HepG2 (cell line): ENCODE measurements around the gene KDM8. TPM values are rescaled to one million over a fixed set of nuclear protein-coding genes. Genes with fewer than 3 reads are reported as not detected.

Experiments used
- ARID2 ChIP-seq: sonication (generic); formaldehyde crosslinking; IDR thresholded peaks from 2 replicates; pipeline ENCODE4 v1.8.1; 2022; ENCODE audit warnings: mild to moderate bottlenecking, missing genetic modification reagents, borderline replicate concordance
- BCL3 ChIP-seq: sonication (generic); formaldehyde crosslinking; IDR thresholded peaks from 2 replicates; pipeline ENCODE4 v1.5.1; 2020; ENCODE audit warnings: mild to moderate bottlenecking, missing genetic modification reagents, moderate library complexity
- CSRNP1 ChIP-seq: sonication (generic); formaldehyde crosslinking; IDR thresholded peaks from 2 replicates; pipeline ENCODE4 v1.8.1; 2023; ENCODE audit warnings: mild to moderate bottlenecking, missing genetic modification reagents
- DR1 ChIP-seq: sonication (generic); formaldehyde crosslinking; IDR thresholded peaks from 2 replicates; pipeline ENCODE4 v1.8.0; 2021; ENCODE audit warnings: mild to moderate bottlenecking, missing genetic modification reagents, inconsistent platforms
- FIP1L1 ChIP-seq: fragments of 200-400 bp; formaldehyde crosslinking; IDR thresholded peaks from 2 replicates; pipeline ENCODE4 v1.6.1; 2018; ENCODE audit warnings: low read depth, mild to moderate bottlenecking, low read length, moderate library complexity, borderline replicate concordance; ENCODE audit not compliant: insufficient read depth
- FOXO1 ChIP-seq: sonication (generic); formaldehyde crosslinking; IDR thresholded peaks from 2 replicates; pipeline ENCODE4 v1.4.0; 2020; ENCODE audit warnings: missing genetic modification reagents
- JUNB ChIP-seq: sonication (generic); formaldehyde crosslinking; IDR thresholded peaks from 2 replicates; pipeline ENCODE4 v1.8.0; 2022; ENCODE audit warnings: missing genetic modification reagents, mild to moderate bottlenecking, borderline replicate concordance
- KDM6A ChIP-seq: IDR thresholded peaks from 2 replicates; pipeline ENCODE4 v1.6.1; 2016; ENCODE audit warnings: low read depth
- KLF11 ChIP-seq: IDR thresholded peaks from 2 replicates; pipeline ENCODE4 v1.6.1; 2016; ENCODE audit warnings: missing compliant biosample characterization
- MBNL3 ChIP-seq: fragments of 250-450 bp; sonication (Bioruptor Pico); conservative IDR thresholded peaks from 2 replicates; pipeline ENCODE4 v1.8.0; 2022; ENCODE audit warnings: mild to moderate bottlenecking, inconsistent platforms
- NCOA5 ChIP-seq: sonication (generic); formaldehyde crosslinking; IDR thresholded peaks from 2 replicates; pipeline ENCODE4 v1.4.0; 2020; ENCODE audit warnings: missing genetic modification reagents
- NRL ChIP-seq: sonication (generic); formaldehyde crosslinking; IDR thresholded peaks from 2 replicates; pipeline ENCODE4 v1.5.0; 2020; ENCODE audit warnings: missing genetic modification reagents, mild to moderate bottlenecking, moderate library complexity, borderline replicate concordance
- RFX5 ChIP-seq: IDR thresholded peaks from 2 replicates; pipeline ENCODE4 v1.6.1; 2011; ENCODE audit warnings: low read depth, low read length, improper control_type of control experiment
- SMAD3 ChIP-seq: sonication (generic); formaldehyde crosslinking; IDR thresholded peaks from 2 replicates; pipeline ENCODE4 v1.4.0; 2020; ENCODE audit warnings: missing genetic modification reagents
- SMARCC2 ChIP-seq: fragments of 450-650 bp; IDR thresholded peaks from 2 replicates; pipeline ENCODE4 v1.6.1; 2017; ENCODE audit warnings: antibody characterized with exemption, mild to moderate bottlenecking
- SRY ChIP-seq: sonication (generic); formaldehyde crosslinking; IDR thresholded peaks from 2 replicates; pipeline ENCODE4 v1.8.0; 2022; ENCODE audit warnings: mild to moderate bottlenecking, missing genetic modification reagents
- STAT5B ChIP-seq: sonication (generic); formaldehyde crosslinking; IDR thresholded peaks from 2 replicates; pipeline ENCODE4 v1.4.0; 2020; ENCODE audit warnings: missing genetic modification reagents
- TFAP4 ChIP-seq: sonication (generic); IDR thresholded peaks from 2 replicates; pipeline ENCODE4 v1.6.1; 2016; ENCODE audit warnings: low read depth, borderline replicate concordance
- ZBTB2 ChIP-seq: sonication (generic); formaldehyde crosslinking; IDR thresholded peaks from 2 replicates; pipeline ENCODE4 v1.8.0; 2022; ENCODE audit warnings: low read depth, missing genetic modification reagents
- ZIK1 ChIP-seq: sonication (generic); formaldehyde crosslinking; IDR thresholded peaks from 2 replicates; pipeline ENCODE4 v1.5.0; 2020; ENCODE audit warnings: mild to moderate bottlenecking, low read depth, missing genetic modification reagents, borderline replicate concordance
- ZNF775 ChIP-seq: sonication (generic); formaldehyde crosslinking; IDR thresholded peaks from 2 replicates; pipeline ENCODE4 v1.4.0; 2020; ENCODE audit warnings: missing genetic modification reagents, mild to moderate bottlenecking, moderate library complexity, borderline replicate concordance
- ZSCAN31 ChIP-seq: sonication (generic); formaldehyde crosslinking; IDR thresholded peaks from 2 replicates; pipeline ENCODE4 v1.5.0; 2020; ENCODE audit warnings: low read depth, mild to moderate bottlenecking, missing genetic modification reagents
- polyA plus RNA-seq, 8 experiments: library from polyadenylated mRNA; depleted of rRNA in 3 of 8; stranded (reverse) in 7 of 8; unstranded in 1 of 8; fragments of >200 nt; fragmentation: Illumina TruSeq in 4 of 8; extraction: Trizol in 4 of 8; gene quantifications; 2 replicates each; pipeline versions ENCODE4 v1.2.1 to v1.2.3, GENCODE V29; 2011 to 2016; ENCODE audit warnings: low read depth in 4 of 8, missing spikeins in 1 of 8, mixed read lengths in 1 of 8; ENCODE audit not compliant: insufficient read depth in 1 of 8
- total RNA-seq, 5 experiments: library from RNA; depleted of rRNA; stranded (reverse); fragments of >200 nt; fragmentation: Illumina TruSeq; extraction: Trizol; gene quantifications; 2 replicates each; pipeline ENCODE4 v1.2.3, GENCODE V29; 2016; ENCODE audit warnings: low read depth in 1 of 5

The KDM8 gene
- total and polyA plus RNA-seq, 2 of the 13 experiments (the other 11 are each of a cell fraction or from before 2014, with no cell fraction given) = 3.3 to 8.6 TPM

DNA sequence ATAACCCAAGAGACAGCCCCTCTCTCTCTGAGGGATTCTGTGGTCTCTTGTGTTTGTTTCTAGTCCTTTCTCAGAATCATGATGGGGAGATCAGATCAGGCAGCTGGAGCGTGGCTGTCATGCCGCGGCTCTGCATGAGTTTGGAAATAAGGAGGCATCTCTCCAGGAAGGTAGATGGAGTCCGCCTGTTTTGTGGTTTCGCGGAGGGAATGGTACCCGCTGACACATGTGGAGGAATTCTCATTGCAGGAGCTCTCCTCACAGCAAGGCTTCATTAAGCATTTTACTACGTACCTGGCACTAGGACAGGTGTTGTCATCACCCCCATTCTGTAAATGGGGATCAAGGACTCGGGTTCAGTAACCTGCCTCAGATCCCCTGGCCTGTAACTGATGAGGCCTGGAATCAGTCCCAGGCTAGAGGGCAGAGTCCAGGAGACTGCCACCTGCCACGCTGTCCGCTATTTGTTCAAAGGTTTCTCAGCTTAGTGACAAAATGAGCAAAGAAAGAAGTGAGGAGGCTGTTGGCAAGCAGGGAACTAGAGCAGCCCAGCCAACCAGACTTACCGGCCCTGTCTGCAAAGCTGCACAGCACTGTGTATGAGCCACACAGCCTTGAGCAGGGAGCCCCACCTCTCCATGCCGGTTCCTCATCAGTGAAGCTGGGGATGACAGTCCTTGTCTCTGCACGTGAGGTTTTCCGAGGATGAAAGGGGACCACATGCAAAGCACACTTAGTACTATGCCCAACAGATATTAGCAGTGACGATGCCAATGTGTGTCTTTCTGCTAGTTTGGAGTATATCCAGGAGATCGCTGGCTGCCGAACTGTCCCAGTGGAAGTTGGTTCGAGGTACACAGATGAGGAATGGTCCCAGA lies 11.0 kb downstream of the KDM8 start (continued):
- no peak for TF ChIP-seq SMAD3 (CRISPR knock-in tag)
- peak; percentile 9; the same call in 1 of the 2 replicates for TF ChIP-seq RFX5
- no peak for TF ChIP-seq JUNB
- no peak for TF ChIP-seq ZBTB2
- no peak for TF ChIP-seq ARID2 (CRISPR knock-in tag)
- TF ChIP-seq SMARCC2 = no peak
- TF ChIP-seq MBNL3 (CRISPR knock-in tag) = no peak
- no peak for TF ChIP-seq BCL3
- peak; percentile 42; the same call in 1 of the 2 replicates for TF ChIP-seq KDM6A
- TF ChIP-seq DR1 = no peak
- peak; percentile 33; the same call in 1 of the 2 replicates for TF ChIP-seq TFAP4
- no peak; the same call in 1 of the 2 replicates for TF ChIP-seq FOXO1 (CRISPR knock-in tag)
- no peak for TF ChIP-seq ZIK1 (CRISPR knock-in tag)
- TF ChIP-seq NRL (CRISPR knock-in tag) = no peak
- no peak for TF ChIP-seq NCOA5
- TF ChIP-seq ZSCAN31 (CRISPR knock-in tag) = no peak
- TF ChIP-seq SRY (CRISPR knock-in tag) = no peak; the same call in 1 of the 2 replicates
- no peak for TF ChIP-seq CSRNP1 (CRISPR knock-in tag)
- no peak for TF ChIP-seq FIP1L1
- TF ChIP-seq ZNF775 (CRISPR knock-in tag) = 0 out of 2 replicates have a peak, but pooled peaks have one; percentile 42
- TF ChIP-seq KLF11 (CRISPR knock-in tag) = no peak; the same call in 1 of the 2 replicates
- TF ChIP-seq STAT5B = no peak
